ENCODE results near the gene KRT71.

KRT71 gene

GRCh38 chr12:52539083-52539820, 13.7 kb downstream of the KRT71 start:
- no peaks in the 10 kb centered on the region for H3F3A ChIP-seq (ENCODE audit: low read depth)
- no peaks in the 10 kb centered on the region for H3K9me2 ChIP-seq (replicated peaks; ENCODE audit: low read depth, low read length)
- TF ChIP-seq CTCF (conservative IDR thresholded peaks at IDR 0.05; ENCODE audit: low read length) (no peak), EZH2phosphoT487 (IDR thresholded peaks at IDR 0.05; ENCODE audit: borderline replicate concordance) (no peak)
- no peak overlapping the region for H3K9ac ChIP-seq (ENCODE audit: low read depth, low read length, poor library complexity, severe bottlenecking)
- H3K36me3 ChIP-seq (ENCODE audit: insufficient read depth, low read length): no peaks in the 10 kb centered on the region
- no peaks in the 10 kb centered on the region for H3K4me1 ChIP-seq (ENCODE audit: insufficient read depth, low read length, poor library complexity, severe bottlenecking)
- H2AFZ ChIP-seq (ENCODE audit: low read length): no peak overlapping the region
- H3K4me3 ChIP-seq (ENCODE audit: low read length, poor library complexity, severe bottlenecking): no peak overlapping the region
- H3K4me2 ChIP-seq (ENCODE audit: low read depth, low read length, poor library complexity, severe bottlenecking): no peak overlapping the region
- H3K9me3 ChIP-seq (ENCODE audit: insufficient read depth, low read depth, low read length): no peaks in the 10 kb centered on the region
- H3K27me3 ChIP-seq (ENCODE audit: insufficient read depth, low read length, poor library complexity, severe bottlenecking): no peaks in the 10 kb centered on the region
- no peaks in the 10 kb centered on the region for H3K79me2 ChIP-seq (ENCODE audit: insufficient read depth, low read length)
- H4K20me1 ChIP-seq (ENCODE audit: insufficient read depth, low read length, poor library complexity, severe bottlenecking): no peaks in the 10 kb centered on the region

GRCh38 chr12:52537101-52537500, 15.8 kb downstream of the KRT71 start:
- no peaks in the 10 kb centered on the region for H3K79me2 ChIP-seq (ENCODE audit: insufficient read depth, low read length)
- H2AFZ ChIP-seq (ENCODE audit: low read length): no peak overlapping the region
- no peaks in the 10 kb centered on the region for H3K9me3 ChIP-seq (ENCODE audit: insufficient read depth, low read depth, low read length)
- H3K27me3 ChIP-seq (ENCODE audit: insufficient read depth, low read length, poor library complexity, severe bottlenecking): no peaks in the 10 kb centered on the region
- no peaks in the 10 kb centered on the region for H4K20me1 ChIP-seq (ENCODE audit: insufficient read depth, low read length, poor library complexity, severe bottlenecking)
- no peak overlapping the region for H3K4me3 ChIP-seq (ENCODE audit: low read length, poor library complexity, severe bottlenecking)
- H3K4me2 ChIP-seq (ENCODE audit: low read depth, low read length, poor library complexity, severe bottlenecking): no peak overlapping the region
- no peaks in the 10 kb centered on the region for H3K36me3 ChIP-seq (ENCODE audit: insufficient read depth, low read length)
- TF ChIP-seq CTCF (conservative IDR thresholded peaks at IDR 0.05; ENCODE audit: low read length) (no peak), EZH2phosphoT487 (IDR thresholded peaks at IDR 0.05; ENCODE audit: borderline replicate concordance) (no peak)
- H3K9me2 ChIP-seq (replicated peaks; ENCODE audit: low read depth, low read length): no peaks in the 10 kb centered on the region
- no peaks in the 10 kb centered on the region for H3K4me1 ChIP-seq (ENCODE audit: insufficient read depth, low read length, poor library complexity, severe bottlenecking)
- no peaks in the 10 kb centered on the region for H3F3A ChIP-seq (ENCODE audit: low read depth)
- H3K9ac ChIP-seq (ENCODE audit: low read depth, low read length, poor library complexity, severe bottlenecking): no peak overlapping the region

GRCh38 chr12:52535574-52535973, 17.4 kb downstream of the KRT71 start:
- no peaks in the 10 kb centered on the region for H3K9me3 ChIP-seq (ENCODE audit: insufficient read depth, low read depth, low read length)
- no peaks in the 10 kb centered on the region for H3K9me2 ChIP-seq (replicated peaks; ENCODE audit: low read depth, low read length)
- no peaks in the 10 kb centered on the region for H3K79me2 ChIP-seq (ENCODE audit: insufficient read depth, low read length)
- no peak overlapping the region for H2AFZ ChIP-seq (ENCODE audit: low read length)
- no peaks in the 10 kb centered on the region for H3K36me3 ChIP-seq (ENCODE audit: insufficient read depth, low read length)
- no peak overlapping the region for H3K4me2 ChIP-seq (ENCODE audit: low read depth, low read length, poor library complexity, severe bottlenecking)
- no peaks in the 10 kb centered on the region for H3K27me3 ChIP-seq (ENCODE audit: insufficient read depth, low read length, poor library complexity, severe bottlenecking)
- H3K4me3 ChIP-seq (ENCODE audit: low read length, poor library complexity, severe bottlenecking): no peak overlapping the region
- TF ChIP-seq EZH2phosphoT487 (IDR thresholded peaks at IDR 0.05; ENCODE audit: borderline replicate concordance) (no peak), CTCF (conservative IDR thresholded peaks at IDR 0.05; ENCODE audit: low read length) (no peak)
- no peaks in the 10 kb centered on the region for H3F3A ChIP-seq (ENCODE audit: low read depth)
- no peaks in the 10 kb centered on the region for H4K20me1 ChIP-seq (ENCODE audit: insufficient read depth, low read length, poor library complexity, severe bottlenecking)
- H3K9ac ChIP-seq (ENCODE audit: low read depth, low read length, poor library complexity, severe bottlenecking): no peak overlapping the region
- H3K4me1 ChIP-seq (ENCODE audit: insufficient read depth, low read length, poor library complexity, severe bottlenecking): no peaks in the 10 kb centered on the region

All from Loucy (cell line).